ENCODE data around the gene PRKD1.

The PRKD1 gene

DNA sequence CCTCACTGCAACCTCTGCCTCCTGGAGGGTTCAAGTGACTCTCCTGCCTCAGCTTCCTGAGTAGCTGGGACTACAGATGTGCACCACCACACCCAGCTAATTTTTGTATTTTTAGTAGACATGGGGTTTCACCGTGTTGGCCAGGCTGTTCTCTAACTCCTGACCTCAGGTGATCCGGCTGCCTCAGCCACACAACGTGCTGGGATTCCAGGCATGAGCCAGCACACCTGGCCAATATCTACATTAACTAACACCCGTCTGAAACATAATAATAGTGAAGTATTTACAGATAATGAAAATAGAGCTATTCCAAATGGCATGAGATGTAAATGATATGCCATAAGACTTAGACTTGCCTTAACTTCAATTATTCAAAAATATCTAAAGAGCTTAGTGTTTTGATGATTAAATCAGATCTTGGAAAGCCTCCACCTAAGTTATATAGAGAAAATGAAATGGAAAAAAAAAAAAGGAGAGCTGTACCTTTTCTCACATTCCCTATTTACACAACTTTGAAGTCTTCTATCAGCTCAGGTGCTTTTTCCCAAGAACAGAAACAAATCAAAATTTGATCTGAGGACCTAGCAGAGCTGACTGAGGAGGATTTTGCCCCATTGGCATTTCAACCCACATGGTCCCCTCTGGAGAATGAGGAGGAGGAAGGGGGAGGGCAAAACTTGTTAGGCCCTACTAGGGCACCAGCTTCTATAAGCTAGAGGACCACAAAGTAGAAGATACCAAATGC, 309.2 kb downstream of the PRKD1 start:
- Histone ChIP-seq H3K4me1 (ENCODE audit: control insufficient read depth, insufficient read depth, low read length) (no peaks in the 10 kb centered on the region), H3K36me3 (ENCODE audit: control insufficient read depth in 2 of 2, insufficient read depth in 2 of 2, low read length in 2 of 2) (no peaks in the 10 kb centered on the region), H3K27ac (ENCODE audit: low read length) (no peak overlapping the region), H3K27me3 (ENCODE audit: control insufficient read depth in 1 of 2, insufficient read depth in 2 of 2, low read length in 2 of 2) (no peaks in the 10 kb centered on the region), H3K9me3 (ENCODE audit: control insufficient read depth in 2 of 2, low read length in 2 of 2) (no peaks in the 10 kb centered on the region), H3K9ac (ENCODE audit: low read length in 2 of 2) (no peak overlapping the region), H3K4me3 (ENCODE audit: low read length in 2 of 2) (no peak overlapping the region)

DNA sequence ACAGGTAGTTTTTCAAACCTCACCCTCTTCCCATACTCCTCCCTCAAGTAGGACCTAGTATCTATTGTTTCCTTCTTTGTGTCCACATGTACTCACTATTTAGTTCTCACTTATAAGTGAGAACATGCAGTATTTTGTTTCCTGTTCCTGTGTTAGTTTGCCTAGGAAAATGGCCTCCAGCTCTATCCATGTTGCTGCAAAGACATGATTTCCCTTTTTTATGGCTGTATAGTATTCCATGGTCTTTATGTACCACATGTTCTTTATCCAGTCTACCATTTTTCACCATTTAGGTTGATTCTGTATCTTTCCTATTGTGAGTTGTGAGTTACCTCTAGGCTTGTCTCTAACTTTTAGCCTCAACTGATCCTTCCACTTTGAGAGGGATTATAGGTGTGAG, 310.7 kb downstream of the PRKD1 start:
- Histone ChIP-seq H3K36me3 (ENCODE audit: control insufficient read depth in 2 of 2, insufficient read depth in 2 of 2, low read length in 2 of 2) (no peaks in the 10 kb centered on the region), H3K4me3 (ENCODE audit: low read length in 2 of 2) (no peak overlapping the region)

DNA sequence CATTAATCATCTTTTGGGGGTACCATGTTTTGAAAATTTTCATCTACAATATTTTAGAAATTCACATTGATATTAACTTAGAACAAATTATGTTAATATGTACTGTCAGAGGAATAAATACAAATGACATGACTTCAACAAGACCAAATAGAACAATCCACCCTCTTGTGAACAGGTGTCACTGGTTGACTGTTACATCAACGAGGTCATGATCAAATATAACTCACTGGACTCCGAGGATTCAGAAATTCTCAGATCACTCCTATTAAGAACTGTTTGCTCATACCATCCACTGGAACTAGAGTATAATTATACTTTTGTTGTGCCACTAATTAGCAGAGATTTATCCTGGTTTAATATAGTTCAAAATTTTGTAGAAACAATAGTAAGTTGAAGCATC, 318.8 kb downstream of the PRKD1 start:
- H3K9ac ChIP-seq (ENCODE audit: low read length in 2 of 2) = no peak overlapping the region
- H3K27ac ChIP-seq (ENCODE audit: low read length) = no peak overlapping the region
- H3K4me3 ChIP-seq (ENCODE audit: low read length in 2 of 2) = no peak overlapping the region
- H3K9me3 ChIP-seq (ENCODE audit: control insufficient read depth in 2 of 2, low read length in 2 of 2) = no peaks in the 10 kb centered on the region
- no peaks in the 10 kb centered on the region for H3K4me1 ChIP-seq (ENCODE audit: control insufficient read depth, insufficient read depth, low read length)
- H3K36me3 ChIP-seq (ENCODE audit: control insufficient read depth in 2 of 2, insufficient read depth in 2 of 2, low read length in 2 of 2) = no peaks in the 10 kb centered on the region
- H3K27me3 ChIP-seq (ENCODE audit: control insufficient read depth in 1 of 2, insufficient read depth in 2 of 2, low read length in 2 of 2) = no peaks in the 10 kb centered on the region

More for the DNA sequence above, 310.7 kb downstream of the PRKD1 start:
- Histone ChIP-seq H3K9me3 (ENCODE audit: control insufficient read depth in 2 of 2, low read length in 2 of 2) (no peaks in the 10 kb centered on the region), H3K27me3 (ENCODE audit: control insufficient read depth in 1 of 2, insufficient read depth in 2 of 2, low read length in 2 of 2) (no peaks in the 10 kb centered on the region), H3K27ac (ENCODE audit: low read length) (no peak overlapping the region), H3K4me1 (ENCODE audit: control insufficient read depth, insufficient read depth, low read length) (no peaks in the 10 kb centered on the region), H3K9ac (ENCODE audit: low read length in 2 of 2) (no peak overlapping the region)

DNA sequence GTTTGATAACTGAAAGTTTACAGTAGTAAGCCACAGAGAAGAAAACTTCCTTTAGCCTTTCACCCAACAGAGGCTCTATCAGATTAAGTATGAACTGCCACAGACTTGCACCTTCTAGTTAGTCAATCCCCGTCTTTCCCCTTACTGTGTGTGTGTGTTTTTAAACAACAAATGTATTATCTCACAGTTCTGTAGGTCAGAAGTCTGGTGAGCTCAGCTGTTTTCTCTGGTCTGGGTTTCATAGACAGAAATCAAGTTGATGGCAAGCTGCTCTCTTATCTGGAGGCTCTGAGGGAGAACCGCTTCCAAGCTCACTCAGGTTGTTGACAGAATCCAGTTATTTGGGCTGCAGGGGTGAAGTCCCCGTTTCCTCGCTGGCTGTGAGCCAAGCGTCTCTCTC, 320.5 kb downstream of the PRKD1 start:
- Histone ChIP-seq H3K9ac (ENCODE audit: low read length in 2 of 2) (no peak overlapping the region), H3K27me3 (ENCODE audit: control insufficient read depth in 1 of 2, insufficient read depth in 2 of 2, low read length in 2 of 2) (no peaks in the 10 kb centered on the region), H3K4me1 (ENCODE audit: control insufficient read depth, insufficient read depth, low read length) (no peaks in the 10 kb centered on the region), H3K36me3 (ENCODE audit: control insufficient read depth in 2 of 2, insufficient read depth in 2 of 2, low read length in 2 of 2) (no peaks in the 10 kb centered on the region), H3K4me3 (ENCODE audit: low read length in 2 of 2) (no peak overlapping the region), H3K27ac (ENCODE audit: low read length) (no peak overlapping the region), H3K9me3 (ENCODE audit: control insufficient read depth in 2 of 2, low read length in 2 of 2) (no peaks in the 10 kb centered on the region)

DNA sequence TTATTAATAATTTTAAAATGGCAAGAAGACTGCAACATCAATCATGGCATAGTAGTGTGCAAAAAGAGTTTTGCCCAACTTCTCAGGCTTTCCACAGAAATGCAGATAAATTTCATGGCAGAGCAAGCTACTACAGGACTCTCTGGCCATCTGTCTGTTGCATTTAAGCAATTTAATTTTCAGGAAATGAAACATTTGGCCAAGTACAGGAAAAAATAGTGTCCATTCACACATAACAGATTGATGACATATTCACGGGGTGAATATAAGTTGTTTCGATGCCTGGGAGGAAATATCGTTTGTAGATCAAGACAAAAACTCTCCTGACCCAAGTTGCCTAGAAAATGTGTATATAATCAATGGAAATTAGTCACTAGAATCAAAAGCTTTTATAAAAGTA, 324.0 kb downstream of the PRKD1 start:
- Histone ChIP-seq H3K9me3 (ENCODE audit: control insufficient read depth in 2 of 2, low read length in 2 of 2) (no peaks in the 10 kb centered on the region), H3K9ac (ENCODE audit: low read length in 2 of 2) (no peak overlapping the region), H3K36me3 (ENCODE audit: control insufficient read depth in 2 of 2, insufficient read depth in 2 of 2, low read length in 2 of 2) (no peaks in the 10 kb centered on the region), H3K27me3 (ENCODE audit: control insufficient read depth in 1 of 2, insufficient read depth in 2 of 2, low read length in 2 of 2) (no peaks in the 10 kb centered on the region), H3K4me3 (ENCODE audit: low read length in 2 of 2) (no peak overlapping the region), H3K27ac (ENCODE audit: low read length) (no peak overlapping the region), H3K4me1 (ENCODE audit: control insufficient read depth, insufficient read depth, low read length) (no peaks in the 10 kb centered on the region)

DNA sequence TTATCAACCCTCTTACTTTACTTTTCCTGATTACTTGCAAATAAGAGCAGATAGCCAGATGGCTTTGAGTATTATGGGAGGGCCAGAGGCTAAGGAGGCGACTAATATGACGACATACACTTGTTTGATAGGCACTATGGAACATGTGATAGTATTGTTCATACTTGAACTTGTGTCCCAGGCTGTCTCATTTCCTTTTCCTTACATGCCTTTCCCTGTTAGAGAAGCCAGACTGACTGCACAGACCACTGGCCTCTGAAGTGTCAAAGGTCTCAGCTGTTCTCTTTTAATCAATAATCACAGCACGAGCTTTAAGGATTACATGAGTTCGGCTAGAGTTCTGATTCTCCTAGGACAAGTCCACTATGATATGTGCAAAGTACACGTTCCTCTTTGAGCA, 326.0 kb downstream of the PRKD1 start:
- no peaks in the 10 kb centered on the region for H3K9me3 ChIP-seq (ENCODE audit: control insufficient read depth in 2 of 2, low read length in 2 of 2)
- H3K4me3 ChIP-seq (ENCODE audit: low read length in 2 of 2) = no peak overlapping the region
- no peak overlapping the region for H3K9ac ChIP-seq (ENCODE audit: low read length in 2 of 2)
- no peaks in the 10 kb centered on the region for H3K27me3 ChIP-seq (ENCODE audit: control insufficient read depth in 1 of 2, insufficient read depth in 2 of 2, low read length in 2 of 2)
- no peaks in the 10 kb centered on the region for H3K4me1 ChIP-seq (ENCODE audit: control insufficient read depth, insufficient read depth, low read length)
- H3K27ac ChIP-seq (ENCODE audit: low read length) = no peak overlapping the region
- no peaks in the 10 kb centered on the region for H3K36me3 ChIP-seq (ENCODE audit: control insufficient read depth in 2 of 2, insufficient read depth in 2 of 2, low read length in 2 of 2)

DNA sequence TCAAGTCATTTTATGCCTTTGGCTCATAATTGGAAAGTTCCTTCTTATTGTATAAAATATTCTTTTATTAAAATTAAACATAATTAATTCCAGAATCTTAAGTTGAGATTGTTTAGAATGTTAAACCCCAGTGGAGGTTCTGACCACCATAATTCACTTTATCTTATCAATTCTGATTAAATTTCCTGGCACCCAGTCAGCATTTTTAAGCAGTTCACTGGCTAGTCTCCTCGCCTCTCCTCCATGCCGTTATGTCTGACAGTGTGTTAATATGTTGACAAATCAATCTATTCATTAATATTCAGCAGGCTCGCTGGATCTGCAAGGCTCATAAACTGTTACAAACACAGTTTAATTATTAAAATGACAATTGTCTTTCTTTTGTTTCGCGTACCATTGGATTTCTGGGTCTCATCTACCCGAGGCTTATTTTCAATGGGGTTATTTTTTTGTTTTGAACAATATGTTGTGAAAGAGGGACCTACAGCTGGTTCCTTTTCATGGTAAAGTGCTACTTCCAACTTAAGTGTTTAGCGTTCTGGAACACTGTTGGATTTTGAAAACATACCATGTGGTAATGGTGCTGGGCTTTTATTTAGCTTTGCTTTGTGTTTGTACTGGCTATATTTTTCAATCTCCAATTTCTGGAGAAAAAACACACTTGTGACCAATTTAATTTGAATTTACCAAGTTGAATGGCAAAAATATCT, 339.7 kb downstream of the PRKD1 start:
- no peaks in the 10 kb centered on the region for H3K36me3 ChIP-seq (ENCODE audit: control insufficient read depth in 2 of 2, insufficient read depth in 2 of 2, low read length in 2 of 2)

DNA sequence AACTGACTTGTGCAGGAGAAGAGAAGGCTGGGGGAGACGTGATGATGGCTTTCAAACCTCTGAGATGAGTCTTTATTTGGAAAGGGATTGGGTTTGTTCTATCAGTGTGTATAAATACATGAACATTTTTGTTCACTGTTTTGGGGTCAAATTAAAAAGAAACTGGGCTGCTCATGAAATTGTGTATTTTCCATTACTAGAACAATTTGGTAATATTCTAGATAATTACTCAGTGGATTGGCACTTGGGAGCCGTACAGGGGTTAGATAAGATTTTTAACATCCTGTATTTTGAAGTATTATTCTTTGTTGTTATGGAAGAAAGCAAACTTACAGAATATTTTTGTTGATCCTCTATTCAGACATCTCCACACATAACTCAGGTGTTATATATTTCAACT, 340.6 kb downstream of the PRKD1 start:
- H3K4me3 ChIP-seq (ENCODE audit: low read length in 2 of 2) = no peak overlapping the region
- no peak overlapping the region for H3K9ac ChIP-seq (ENCODE audit: low read length in 2 of 2)
- no peaks in the 10 kb centered on the region for H3K9me3 ChIP-seq (ENCODE audit: control insufficient read depth in 2 of 2, low read length in 2 of 2)
- no peaks in the 10 kb centered on the region for H3K36me3 ChIP-seq (ENCODE audit: control insufficient read depth in 2 of 2, insufficient read depth in 2 of 2, low read length in 2 of 2)
- no peak overlapping the region for H3K27ac ChIP-seq (ENCODE audit: low read length)
- H3K4me1 ChIP-seq (ENCODE audit: control insufficient read depth, insufficient read depth, low read length) = no peaks in the 10 kb centered on the region
- no peaks in the 10 kb centered on the region for H3K27me3 ChIP-seq (ENCODE audit: control insufficient read depth in 1 of 2, insufficient read depth in 2 of 2, low read length in 2 of 2)

More for the DNA sequence above, 339.7 kb downstream of the PRKD1 start:
- no peaks in the 10 kb centered on the region for H3K9me3 ChIP-seq (ENCODE audit: control insufficient read depth in 2 of 2, low read length in 2 of 2)
- H3K9ac ChIP-seq (ENCODE audit: low read length in 2 of 2) = no peak overlapping the region
- no peaks in the 10 kb centered on the region for H3K4me1 ChIP-seq (ENCODE audit: control insufficient read depth, insufficient read depth, low read length)
- no peak overlapping the region for H3K4me3 ChIP-seq (ENCODE audit: low read length in 2 of 2)
- no peaks in the 10 kb centered on the region for H3K27me3 ChIP-seq (ENCODE audit: control insufficient read depth in 1 of 2, insufficient read depth in 2 of 2, low read length in 2 of 2)
- no peak overlapping the region for H3K27ac ChIP-seq (ENCODE audit: low read length)

DNA sequence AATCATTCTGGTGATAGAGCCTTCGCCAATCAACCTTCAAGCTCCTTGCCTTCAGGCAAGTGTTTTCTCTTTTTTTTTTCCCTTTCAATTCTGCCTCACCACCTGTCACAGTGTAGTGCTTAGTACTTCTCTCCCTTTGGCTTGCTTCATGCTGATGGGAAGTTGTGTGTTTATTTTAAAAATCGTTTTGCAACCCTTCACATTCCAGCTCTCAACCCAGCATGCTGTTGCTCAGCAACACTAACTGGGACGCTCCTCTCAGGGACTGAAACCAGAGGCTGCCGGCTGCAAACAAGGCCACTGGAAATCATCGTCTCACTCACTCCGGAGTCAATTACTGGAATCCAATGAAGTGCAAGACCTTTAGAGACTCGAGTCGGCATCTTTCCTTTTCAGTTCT, 342.7 kb downstream of the PRKD1 start:
- Histone ChIP-seq H3K27me3 (ENCODE audit: control insufficient read depth in 1 of 2, insufficient read depth in 2 of 2, low read length in 2 of 2) (no peaks in the 10 kb centered on the region), H3K36me3 (ENCODE audit: control insufficient read depth in 2 of 2, insufficient read depth in 2 of 2, low read length in 2 of 2) (no peaks in the 10 kb centered on the region), H3K4me1 (ENCODE audit: control insufficient read depth, insufficient read depth, low read length) (no peaks in the 10 kb centered on the region), H3K9me3 (ENCODE audit: control insufficient read depth in 2 of 2, low read length in 2 of 2) (no peaks in the 10 kb centered on the region), H3K27ac (ENCODE audit: low read length) (no peak overlapping the region), H3K4me3 (ENCODE audit: low read length in 2 of 2) (peak overlapping the region; percentile 37 to 47), H3K9ac (ENCODE audit: low read length in 2 of 2) (no peak overlapping the region)

DNA sequence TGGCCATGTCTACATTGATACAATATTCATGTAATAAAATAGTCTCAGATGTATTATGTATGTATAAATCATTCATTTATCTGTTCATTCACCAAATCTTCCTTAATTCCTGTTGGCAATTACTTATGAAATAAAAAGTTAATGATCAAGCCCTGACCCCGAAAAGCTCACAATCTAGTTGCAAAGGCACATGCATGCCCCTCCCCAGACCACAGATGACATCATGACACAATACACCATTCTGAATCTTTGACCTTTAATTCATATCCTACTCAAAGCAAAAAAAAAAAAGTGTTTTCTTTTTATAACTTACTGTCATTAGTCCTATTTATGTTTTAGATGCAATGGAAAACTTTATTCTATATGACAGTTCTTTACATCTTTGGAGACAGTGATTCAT, 346.9 kb downstream of the PRKD1 start:
- no peaks in the 10 kb centered on the region for H3K27me3 ChIP-seq (ENCODE audit: control insufficient read depth in 1 of 2, insufficient read depth in 2 of 2, low read length in 2 of 2)
- H3K4me1 ChIP-seq (ENCODE audit: control insufficient read depth, insufficient read depth, low read length) = no peaks in the 10 kb centered on the region
- no peak overlapping the region for H3K9ac ChIP-seq (ENCODE audit: low read length in 2 of 2)
- no peak overlapping the region for H3K4me3 ChIP-seq (ENCODE audit: low read length in 2 of 2)
- no peaks in the 10 kb centered on the region for H3K9me3 ChIP-seq (ENCODE audit: control insufficient read depth in 2 of 2, low read length in 2 of 2)
- H3K27ac ChIP-seq (ENCODE audit: low read length) = no peak overlapping the region
- no peaks in the 10 kb centered on the region for H3K36me3 ChIP-seq (ENCODE audit: control insufficient read depth in 2 of 2, insufficient read depth in 2 of 2, low read length in 2 of 2)

DNA sequence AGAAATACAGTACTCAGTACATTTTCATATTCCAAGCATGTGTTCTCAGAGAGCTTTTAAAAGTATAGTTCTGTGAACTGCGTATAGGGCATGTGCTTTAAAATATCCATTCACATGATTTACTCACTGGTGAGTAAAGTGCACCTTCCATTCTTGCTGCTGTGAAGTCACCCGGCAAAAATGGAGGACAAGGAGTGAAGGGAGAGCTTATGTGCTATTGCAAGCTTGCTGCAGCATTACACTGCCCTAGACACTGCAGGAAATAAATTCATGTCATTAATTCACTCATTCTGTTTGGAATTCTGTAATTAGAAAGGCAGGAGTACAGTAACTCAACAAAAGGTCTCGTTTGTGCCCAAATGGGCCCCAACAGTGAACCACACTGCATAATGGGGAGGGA, 347.8 kb downstream of the PRKD1 start:
- H3K9ac ChIP-seq (ENCODE audit: low read length in 2 of 2) = no peak overlapping the region
- H3K27me3 ChIP-seq (ENCODE audit: control insufficient read depth in 1 of 2, insufficient read depth in 2 of 2, low read length in 2 of 2) = no peaks in the 10 kb centered on the region
- no peak overlapping the region for H3K27ac ChIP-seq (ENCODE audit: low read length)
- H3K9me3 ChIP-seq (ENCODE audit: control insufficient read depth in 2 of 2, low read length in 2 of 2) = no peaks in the 10 kb centered on the region
- H3K4me1 ChIP-seq (ENCODE audit: control insufficient read depth, insufficient read depth, low read length) = no peaks in the 10 kb centered on the region
- no peaks in the 10 kb centered on the region for H3K36me3 ChIP-seq (ENCODE audit: control insufficient read depth in 2 of 2, insufficient read depth in 2 of 2, low read length in 2 of 2)
- H3K4me3 ChIP-seq (ENCODE audit: low read length in 2 of 2) = no peak overlapping the region

Measured in stomach smooth muscle (tissue), 2 donors.